ENCODE results near the gene COX7A2.

COX7A2 gene

GRCh38 chr6:75257343-75258087 is 13.9 kb upstream of the COX7A2 start:
- no peaks in the 10 kb centered on the region for H3K9me3 Mint-ChIP-seq
- DNase-seq (ENCODE audit: low spot score), result no peak
- no peaks in the 10 kb centered on the region for H3K4me1 Mint-ChIP-seq (ENCODE audit: low read depth)
- H3K27ac Mint-ChIP-seq, result no peak overlapping the region
- no peak overlapping the region for H3K4me3 Mint-ChIP-seq
- peaks cover 33% of the 10 kb centered on the region for H3K36me3 Mint-ChIP-seq (ENCODE audit: low read depth)
- H3K27me3 Mint-ChIP-seq (ENCODE audit: low read depth), result no peaks in the 10 kb centered on the region

- Mint-ChIP-seq H3K4me1 (ENCODE audit: low read depth) (peaks cover 7% of the 10 kb centered on the region), H3K9me3 (no peaks in the 10 kb centered on the region), H3K36me3 (ENCODE audit: low read depth) (peaks cover 18% of the 10 kb centered on the region), H3K4me3 (no peak overlapping the region), H3K27me3 (ENCODE audit: low read depth) (peaks cover 7% of the 10 kb centered on the region), H3K27ac (no peak overlapping the region)
- no peak for DNase-seq (ENCODE audit: low spot score)
Observed at GRCh38 chr6:75250552-75250951, 7.0 kb upstream of the COX7A2 start.

GRCh38 chr6:75249837-75250236 is 6.2 kb upstream of the COX7A2 start:
- H3K4me1 Mint-ChIP-seq (ENCODE audit: low read depth), result peaks cover 8% of the 10 kb centered on the region
- no peak overlapping the region for H3K4me3 Mint-ChIP-seq
- peaks cover 16% of the 10 kb centered on the region for H3K36me3 Mint-ChIP-seq (ENCODE audit: low read depth)
- no peak for DNase-seq (ENCODE audit: low spot score)
- no peak overlapping the region for H3K27ac Mint-ChIP-seq
- peaks cover 7% of the 10 kb centered on the region for H3K27me3 Mint-ChIP-seq (ENCODE audit: low read depth)
- no peaks in the 10 kb centered on the region for H3K9me3 Mint-ChIP-seq

- Mint-ChIP-seq H3K4me3 (no peak overlapping the region), H3K27ac (no peak overlapping the region), H3K27me3 (ENCODE audit: low read depth) (peaks cover 7% of the 10 kb centered on the region), H3K36me3 (ENCODE audit: low read depth) (peaks cover 10% of the 10 kb centered on the region), H3K4me1 (ENCODE audit: low read depth) (peaks cover 14% of the 10 kb centered on the region), H3K9me3 (no peaks in the 10 kb centered on the region)
- no peak for DNase-seq (ENCODE audit: low spot score)
Observed at GRCh38 chr6:75246386-75246785, 2.8 kb upstream of the COX7A2 start.

GRCh38 chr6:75244063-75244584 is 523 bp upstream of the COX7A2 start:
- peaks cover 7% of the 10 kb centered on the region for H3K27me3 Mint-ChIP-seq (ENCODE audit: low read depth)
- no peak for DNase-seq (ENCODE audit: low spot score)
- peaks cover 20% of the 10 kb centered on the region for H3K4me1 Mint-ChIP-seq (ENCODE audit: low read depth)
- peaks cover 26% of the 10 kb centered on the region for H3K36me3 Mint-ChIP-seq (ENCODE audit: low read depth)
- no peaks in the 10 kb centered on the region for H3K9me3 Mint-ChIP-seq
- H3K27ac Mint-ChIP-seq, result peak overlapping the region; percentile 97
- peak overlapping the region; percentile 97 for H3K4me3 Mint-ChIP-seq

GRCh38 chr6:75236630-75237029 is 7.0 kb downstream of the COX7A2 start:
- Mint-ChIP-seq H3K4me1 (ENCODE audit: low read depth) (peaks cover 8% of the 10 kb centered on the region), H3K36me3 (ENCODE audit: low read depth) (peaks cover 42% of the 10 kb centered on the region), H3K27me3 (ENCODE audit: low read depth) (no peaks in the 10 kb centered on the region), H3K4me3 (no peak overlapping the region), H3K27ac (no peak overlapping the region), H3K9me3 (no peaks in the 10 kb centered on the region)
- no peak for DNase-seq (ENCODE audit: low spot score)

- peaks cover 1% of the 10 kb centered on the region for H3K4me1 Mint-ChIP-seq (ENCODE audit: low read depth)
- peaks cover 33% of the 10 kb centered on the region for H3K36me3 Mint-ChIP-seq (ENCODE audit: low read depth)
- no peaks in the 10 kb centered on the region for H3K27me3 Mint-ChIP-seq (ENCODE audit: low read depth)
- no peak overlapping the region for H3K27ac Mint-ChIP-seq
- no peaks in the 10 kb centered on the region for H3K9me3 Mint-ChIP-seq
- H3K4me3 Mint-ChIP-seq, result no peak overlapping the region
- no peak for DNase-seq (ENCODE audit: low spot score)
Observed at GRCh38 chr6:75235271-75235670, 8.3 kb downstream of the COX7A2 start.

- Mint-ChIP-seq H3K27me3 (ENCODE audit: low read depth) (no peaks in the 10 kb centered on the region), H3K27ac (no peak overlapping the region), H3K9me3 (no peaks in the 10 kb centered on the region), H3K4me1 (ENCODE audit: low read depth) (peaks cover 1% of the 10 kb centered on the region), H3K36me3 (ENCODE audit: low read depth) (peaks cover 23% of the 10 kb centered on the region), H3K4me3 (no peak overlapping the region)
- DNase-seq (ENCODE audit: low spot score), result no peak
Observed at GRCh38 chr6:75234126-75234865, 9.3 kb downstream of the COX7A2 start.

GRCh38 chr6:75233092-75233615 is 10.4 kb downstream of the COX7A2 start:
- no peak overlapping the region for H3K27ac Mint-ChIP-seq

GRCh38 chr6:75230484-75231325 is 12.9 kb downstream of the COX7A2 start:
- H3K27me3 Mint-ChIP-seq (ENCODE audit: low read depth), result peaks cover 4% of the 10 kb centered on the region
- H3K36me3 Mint-ChIP-seq (ENCODE audit: low read depth), result no peaks in the 10 kb centered on the region
- H3K4me3 Mint-ChIP-seq, result no peak overlapping the region
- H3K9me3 Mint-ChIP-seq, result no peaks in the 10 kb centered on the region
- peaks cover 1% of the 10 kb centered on the region for H3K4me1 Mint-ChIP-seq (ENCODE audit: low read depth)
- no peak for DNase-seq (ENCODE audit: low spot score)
- no peak overlapping the region for H3K27ac Mint-ChIP-seq

More at GRCh38 chr6:75233092-75233615, 10.4 kb downstream of the COX7A2 start:
- peaks cover 17% of the 10 kb centered on the region for H3K36me3 Mint-ChIP-seq (ENCODE audit: low read depth)
- H3K27me3 Mint-ChIP-seq (ENCODE audit: low read depth), result no peaks in the 10 kb centered on the region
- no peak overlapping the region for H3K4me3 Mint-ChIP-seq
- peaks cover 1% of the 10 kb centered on the region for H3K4me1 Mint-ChIP-seq (ENCODE audit: low read depth)
- no peak for DNase-seq (ENCODE audit: low spot score)
- no peaks in the 10 kb centered on the region for H3K9me3 Mint-ChIP-seq

- no peak overlapping the region for H3K4me3 Mint-ChIP-seq
- H3K9me3 Mint-ChIP-seq, result no peaks in the 10 kb centered on the region
- no peak for DNase-seq (ENCODE audit: low spot score)
- H3K27ac Mint-ChIP-seq, result no peak overlapping the region
- H3K4me1 Mint-ChIP-seq (ENCODE audit: low read depth), result no peaks in the 10 kb centered on the region
- H3K27me3 Mint-ChIP-seq (ENCODE audit: low read depth), result peaks cover 14% of the 10 kb centered on the region
- H3K36me3 Mint-ChIP-seq (ENCODE audit: low read depth), result no peaks in the 10 kb centered on the region
Observed at GRCh38 chr6:75224303-75224926, 19.2 kb downstream of the COX7A2 start.

GRCh38 chr6:75223428-75223827 is 20.2 kb downstream of the COX7A2 start:
- no peak for DNase-seq (ENCODE audit: low spot score)
- Mint-ChIP-seq H3K36me3 (ENCODE audit: low read depth) (no peaks in the 10 kb centered on the region), H3K4me1 (ENCODE audit: low read depth) (no peaks in the 10 kb centered on the region), H3K27ac (no peak overlapping the region), H3K27me3 (ENCODE audit: low read depth) (peaks cover 17% of the 10 kb centered on the region), H3K9me3 (no peaks in the 10 kb centered on the region), H3K4me3 (no peak overlapping the region)

- Mint-ChIP-seq H3K9me3 (no peaks in the 10 kb centered on the region), H3K36me3 (ENCODE audit: low read depth) (no peaks in the 10 kb centered on the region), H3K27ac (no peak overlapping the region), H3K4me1 (ENCODE audit: low read depth) (peaks cover 1% of the 10 kb centered on the region), H3K4me3 (no peak overlapping the region), H3K27me3 (ENCODE audit: low read depth) (peaks cover 16% of the 10 kb centered on the region)
- no peak for DNase-seq (ENCODE audit: low spot score)
Observed at GRCh38 chr6:75222261-75222660, 21.3 kb downstream of the COX7A2 start.
